HepG2 (cell line): ENCODE results near the gene RPLP2.

Experiments
- MBD4 ChIP-seq: IDR thresholded peaks from 2 replicates; pipeline ENCODE4 v1.6.1; 2012; ENCODE audit warnings: low read length, inconsistent platforms, borderline replicate concordance
- PCBP1 ChIP-seq: fragments of 200-400 bp; formaldehyde crosslinking; IDR thresholded peaks from 2 replicates; pipeline ENCODE4 v1.6.1; 2017; ENCODE audit warnings: mild to moderate bottlenecking, low read depth, low read length, borderline replicate concordance
- TCF12 ChIP-seq, 2 experiments: fragments of 450-650 bp in 1 of 2; sonication (generic) in 1 of 2; formaldehyde crosslinking in 1 of 2; IDR thresholded peaks; 2 replicates each; pipeline versions ENCODE4 v1.6.1 to v1.8.0; 2017 to 2022; ENCODE audit warnings: antibody characterized with exemption in 1 of 2, mild to moderate bottlenecking in 1 of 2, missing genetic modification reagents in 1 of 2, moderate library complexity in 1 of 2
- ZNF354B ChIP-seq: sonication (generic); formaldehyde crosslinking; IDR thresholded peaks from 2 replicates; pipeline ENCODE4 v1.8.0; 2022; ENCODE audit warnings: mild to moderate bottlenecking, missing genetic modification reagents
- TF ChIP-seq, protein P1 (sequence below), 2 experiments: fragments of 450-650 bp in 1 of 2; sonication (generic) in 1 of 2; formaldehyde crosslinking; IDR thresholded peaks; 2 replicates each; pipeline versions ENCODE4 v1.5.0 to v1.8.0; 2020 to 2022; ENCODE audit warnings: mild to moderate bottlenecking in 1 of 2, missing genetic modification reagents in 1 of 2

- TF ChIP-seq MBD4, result no peak
- no peak for TF ChIP-seq PCBP1
- no peak for TF ChIP-seq TCF12 (IDR thresholded peaks at IDR 0.05)
- TF ChIP-seq TCF12 (CRISPR knock-in tag; IDR thresholded peaks at IDR 0.05), result no peak
- no peak for TF ChIP-seq ZNF354B (CRISPR knock-in tag)
- TF ChIP-seq, protein P1, sequence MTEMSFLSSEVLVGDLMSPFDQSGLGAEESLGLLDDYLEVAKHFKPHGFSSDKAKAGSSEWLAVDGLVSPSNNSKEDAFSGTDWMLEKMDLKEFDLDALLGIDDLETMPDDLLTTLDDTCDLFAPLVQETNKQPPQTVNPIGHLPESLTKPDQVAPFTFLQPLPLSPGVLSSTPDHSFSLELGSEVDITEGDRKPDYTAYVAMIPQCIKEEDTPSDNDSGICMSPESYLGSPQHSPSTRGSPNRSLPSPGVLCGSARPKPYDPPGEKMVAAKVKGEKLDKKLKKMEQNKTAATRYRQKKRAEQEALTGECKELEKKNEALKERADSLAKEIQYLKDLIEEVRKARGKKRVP (CRISPR knock-in tag; IDR thresholded peaks at IDR 0.05), result no peak
Observed at GRCh38 chr11:859394-860131, 49.8 kb downstream of the RPLP2 start.
